ENCODE data around the gene ERCC5.

Gene ERCC5

DNA sequence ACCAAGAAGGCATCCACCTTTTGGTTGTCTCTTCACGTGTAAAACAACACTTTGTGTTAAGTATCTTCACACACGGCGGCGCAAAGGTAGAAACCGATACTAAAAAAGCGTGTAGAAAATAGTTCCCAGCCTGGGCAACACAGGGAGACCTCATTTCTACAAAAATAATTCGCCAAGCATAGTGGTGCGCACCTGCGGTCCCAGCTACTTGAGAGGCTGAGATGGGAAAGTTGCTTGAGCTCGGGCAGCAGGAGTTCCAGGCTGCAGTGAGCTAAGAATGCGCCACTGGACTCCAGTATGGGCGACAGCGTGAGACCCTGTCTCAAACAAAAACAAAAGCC is 573 bp upstream of the ERCC5 start:
- no peak for DNase-seq (ENCODE audit: low spot score)

DNA sequence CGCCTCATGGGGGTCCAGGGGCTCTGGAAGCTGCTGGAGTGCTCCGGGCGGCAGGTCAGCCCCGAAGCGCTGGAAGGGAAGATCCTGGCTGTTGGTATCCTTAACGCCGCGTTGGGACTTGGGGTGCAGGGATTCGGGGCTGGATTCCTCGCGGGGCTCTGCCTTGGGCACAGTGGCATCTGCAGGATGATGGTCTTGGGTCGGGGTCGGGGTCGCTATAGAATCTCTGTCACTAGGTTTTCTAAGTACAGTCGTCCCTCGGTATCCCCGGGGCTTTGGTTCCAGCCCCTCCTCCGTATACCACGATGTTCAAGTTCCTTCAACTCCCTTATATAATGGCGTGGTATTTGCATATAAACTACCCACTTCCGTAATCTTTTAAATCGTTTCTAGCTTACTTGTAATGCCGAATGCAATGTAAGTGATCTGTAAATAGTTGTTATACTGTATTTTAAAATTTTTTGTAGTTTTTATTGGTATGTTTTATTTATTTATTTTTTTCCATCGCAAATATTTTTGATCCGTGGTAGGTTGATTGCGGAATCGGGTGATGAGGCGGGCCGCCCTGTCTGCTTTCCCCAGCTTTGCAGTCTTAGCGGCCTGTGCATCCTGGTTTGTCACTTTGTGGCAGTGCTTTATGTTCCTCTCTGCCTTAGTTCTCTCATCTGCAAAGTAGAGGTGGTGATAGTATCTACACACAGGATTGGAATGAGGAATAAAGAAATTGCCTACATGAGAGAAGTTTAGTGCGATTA is 606 bp downstream of the ERCC5 start:
- DNase-seq (ENCODE audit: low spot score), result peak; percentile 50

DNA sequence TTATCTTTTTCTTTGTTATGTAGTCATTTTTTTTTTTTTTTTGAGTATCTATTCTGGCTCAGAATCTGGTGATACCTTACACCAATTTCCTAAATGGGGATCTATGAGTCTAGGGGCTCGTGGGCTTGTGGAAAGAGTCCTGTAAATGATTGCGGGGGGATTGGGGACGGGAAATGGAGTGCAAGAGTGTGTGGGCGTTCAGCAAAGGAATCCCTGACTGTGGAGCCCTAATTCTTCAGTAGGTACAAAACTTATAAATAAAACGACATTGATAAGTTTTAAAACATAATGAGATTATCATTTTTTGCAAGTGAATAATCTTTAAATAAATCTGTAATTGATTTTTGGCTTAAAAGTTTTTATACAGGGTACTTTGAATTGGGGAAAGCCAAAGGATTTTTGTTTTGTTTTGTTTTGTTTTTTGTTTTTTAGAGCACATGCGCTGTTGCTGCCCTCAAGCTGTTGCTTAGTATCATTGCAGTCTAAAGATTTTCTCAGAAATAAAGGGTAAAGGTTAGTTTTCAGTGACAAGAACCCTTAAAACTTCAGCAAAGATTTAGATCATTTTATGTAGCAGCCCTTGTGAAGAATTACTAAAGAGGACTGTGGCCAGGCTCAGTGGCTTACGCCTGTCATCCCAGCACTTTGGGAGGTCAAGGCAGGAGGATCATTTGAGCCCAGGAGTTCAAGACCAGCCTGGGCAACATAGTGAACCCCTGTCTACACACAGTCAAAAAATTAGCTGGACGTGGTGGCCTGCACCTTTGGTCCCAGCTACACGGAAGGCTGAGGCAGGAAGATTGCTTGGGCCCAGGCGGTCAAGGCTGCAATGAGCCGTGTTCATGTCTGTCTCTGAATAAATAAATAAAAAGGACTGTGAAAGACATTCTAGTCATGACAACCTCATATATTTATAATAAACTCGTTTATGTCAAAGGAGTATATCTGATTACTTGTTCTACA is 1.7 kb downstream of the ERCC5 start:
- DNase-seq (ENCODE audit: low spot score), result peak; percentile 21

DNA sequence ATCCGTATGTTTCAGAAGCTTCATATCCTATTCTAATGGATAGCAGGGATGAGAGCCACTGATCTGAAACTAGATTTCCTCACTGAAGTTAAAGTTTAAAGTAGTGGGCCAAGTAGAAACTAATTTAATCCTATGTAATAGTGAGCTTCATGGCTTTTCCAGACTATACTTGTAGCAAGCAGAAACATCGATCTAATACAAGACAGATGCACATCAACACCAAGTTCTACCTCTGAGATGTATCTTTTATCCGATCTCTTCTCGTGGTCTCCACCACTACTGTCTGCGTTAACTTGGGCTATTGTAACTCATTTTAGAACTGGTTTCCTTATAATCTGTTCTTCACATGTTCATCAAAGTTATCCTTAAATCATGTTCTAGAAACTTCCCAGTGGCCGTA is 3.1 kb downstream of the ERCC5 start:
- no peak for DNase-seq (ENCODE audit: low spot score)

DNA sequence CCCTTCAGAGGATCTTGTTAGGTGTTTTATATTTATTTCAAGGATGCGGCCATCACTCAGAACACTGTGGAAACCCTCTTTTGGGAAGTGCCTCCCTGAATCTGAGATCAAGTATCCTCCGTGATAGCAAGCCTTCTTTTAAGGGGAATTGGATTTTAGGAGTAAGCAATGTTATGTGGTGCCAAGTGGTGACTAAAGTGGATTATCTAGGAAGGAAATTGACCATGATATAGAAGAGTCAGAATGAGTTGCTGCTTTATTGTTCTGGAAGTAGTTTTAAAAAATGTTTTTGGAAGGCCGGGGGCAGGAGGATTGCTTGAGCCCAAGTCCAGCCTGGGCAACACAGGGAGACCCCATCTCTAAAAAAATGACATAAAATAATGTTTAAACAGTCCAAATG is 6.7 kb downstream of the ERCC5 start:
- DNase-seq (ENCODE audit: low spot score), result no peak

DNA sequence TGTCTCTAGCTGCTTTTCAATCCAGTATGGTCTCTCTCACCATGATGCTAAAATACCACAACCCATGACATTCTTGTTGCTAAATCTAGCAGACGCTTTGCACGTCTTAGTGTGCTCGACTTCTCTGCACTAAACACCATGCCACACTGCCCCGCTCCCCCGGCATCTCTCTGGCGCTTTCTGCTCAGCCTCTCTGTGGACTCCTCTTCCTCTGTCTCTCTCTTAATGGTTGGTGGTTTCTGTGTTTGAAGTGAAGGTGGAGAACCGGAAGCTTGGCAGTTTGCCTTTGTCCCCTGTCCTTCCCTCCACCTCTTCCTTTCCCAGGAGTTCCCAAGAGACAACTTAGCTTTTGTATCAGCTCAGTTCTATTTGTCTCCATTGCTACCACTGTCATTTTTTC is 8.8 kb downstream of the ERCC5 start:
- no peak for DNase-seq (ENCODE audit: low spot score)

DNA sequence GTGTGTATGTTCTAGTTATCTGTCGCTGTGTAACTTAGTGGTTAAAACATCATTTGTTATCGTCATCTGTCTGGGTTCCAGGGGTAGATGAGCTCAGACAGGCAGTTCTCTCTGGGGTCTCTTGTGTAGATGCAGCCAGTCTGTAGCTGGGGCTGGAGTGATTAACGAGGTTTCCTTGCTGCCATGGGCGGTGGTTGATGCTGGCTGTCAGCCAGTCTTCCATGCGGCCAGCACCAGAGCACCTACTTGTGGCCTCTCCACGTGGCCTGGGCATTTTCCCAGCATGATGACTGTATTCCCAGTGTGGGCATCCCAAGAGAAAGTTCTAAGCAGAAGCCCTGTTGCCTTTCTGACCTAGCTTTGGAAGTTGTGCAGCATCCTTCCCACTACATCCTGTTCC is 10.7 kb downstream of the ERCC5 start:
- DNase-seq (ENCODE audit: low spot score), result no peak

DNA sequence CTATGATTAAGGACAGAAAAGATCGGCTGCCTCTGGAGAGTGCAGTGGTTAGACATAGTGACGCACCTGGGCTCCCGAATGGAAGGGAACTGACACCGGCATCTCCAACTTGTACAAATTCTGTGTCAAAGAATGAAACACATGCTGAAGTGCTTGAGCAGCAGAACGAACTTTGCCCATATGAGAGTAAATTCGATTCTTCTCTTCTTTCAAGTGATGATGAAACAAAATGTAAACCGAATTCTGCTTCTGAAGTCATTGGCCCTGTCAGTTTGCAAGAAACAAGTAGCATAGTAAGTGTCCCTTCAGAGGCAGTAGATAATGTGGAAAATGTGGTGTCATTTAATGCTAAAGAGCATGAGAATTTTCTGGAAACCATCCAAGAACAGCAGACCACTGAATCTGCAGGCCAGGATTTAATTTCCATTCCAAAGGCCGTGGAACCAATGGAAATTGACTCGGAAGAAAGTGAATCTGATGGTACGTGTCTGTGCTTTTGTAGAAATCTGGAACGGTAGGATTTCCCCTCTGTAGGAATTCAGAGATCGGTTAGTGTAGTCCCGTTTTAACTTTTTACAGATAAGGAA is 16.9 kb downstream of the ERCC5 start:
- DNase-seq (ENCODE audit: low spot score), result no peak

DNA sequence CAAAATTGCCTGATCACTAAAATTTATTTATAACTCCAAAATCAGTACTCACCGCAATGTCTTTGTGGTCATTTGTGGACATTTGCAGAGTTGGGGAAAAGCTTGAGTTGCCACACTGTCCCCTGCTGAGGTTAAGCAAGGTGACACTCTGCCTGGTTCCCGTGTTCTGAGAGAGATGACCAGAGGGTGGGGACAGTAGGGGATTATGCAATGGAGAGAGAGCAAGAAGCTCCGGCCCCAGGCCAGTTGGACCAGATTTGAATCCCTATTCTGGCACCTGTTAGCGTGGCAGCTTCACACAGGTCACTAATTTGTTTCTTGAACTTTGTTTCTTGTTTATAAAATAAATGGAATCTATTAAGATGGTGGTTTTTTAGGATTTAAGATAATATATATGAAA is 17.8 kb downstream of the ERCC5 start:
- DNase-seq (ENCODE audit: low spot score), result no peak

DNA sequence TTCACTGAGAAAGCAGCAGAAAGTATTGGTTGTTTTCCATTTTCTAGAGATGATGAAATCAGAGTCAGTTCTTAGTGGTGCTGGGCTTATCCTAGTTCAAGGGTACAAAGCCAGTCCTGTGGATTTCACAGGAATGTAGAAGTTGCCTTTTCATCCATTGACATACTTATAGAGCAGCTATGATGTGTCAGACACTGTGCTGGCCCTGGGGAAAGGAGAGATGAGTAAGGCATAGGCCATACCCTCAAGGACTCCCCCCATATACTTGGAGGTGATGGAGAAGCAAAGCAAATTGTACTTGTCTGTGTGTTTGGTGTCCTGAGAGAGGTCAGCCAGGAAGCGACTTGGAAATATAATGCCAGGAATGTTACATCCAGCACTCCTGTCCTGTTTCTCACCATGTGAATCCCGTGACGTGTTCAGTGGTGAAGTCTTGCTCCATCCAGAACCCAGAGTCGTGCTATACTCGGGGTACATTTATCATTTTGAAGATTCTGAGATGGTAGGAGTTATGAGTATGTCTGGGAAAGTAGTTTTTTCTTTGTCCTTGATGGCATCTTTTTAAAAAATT is 22.6 kb downstream of the ERCC5 start:
- DNase-seq (ENCODE audit: low spot score), result no peak

DNA sequence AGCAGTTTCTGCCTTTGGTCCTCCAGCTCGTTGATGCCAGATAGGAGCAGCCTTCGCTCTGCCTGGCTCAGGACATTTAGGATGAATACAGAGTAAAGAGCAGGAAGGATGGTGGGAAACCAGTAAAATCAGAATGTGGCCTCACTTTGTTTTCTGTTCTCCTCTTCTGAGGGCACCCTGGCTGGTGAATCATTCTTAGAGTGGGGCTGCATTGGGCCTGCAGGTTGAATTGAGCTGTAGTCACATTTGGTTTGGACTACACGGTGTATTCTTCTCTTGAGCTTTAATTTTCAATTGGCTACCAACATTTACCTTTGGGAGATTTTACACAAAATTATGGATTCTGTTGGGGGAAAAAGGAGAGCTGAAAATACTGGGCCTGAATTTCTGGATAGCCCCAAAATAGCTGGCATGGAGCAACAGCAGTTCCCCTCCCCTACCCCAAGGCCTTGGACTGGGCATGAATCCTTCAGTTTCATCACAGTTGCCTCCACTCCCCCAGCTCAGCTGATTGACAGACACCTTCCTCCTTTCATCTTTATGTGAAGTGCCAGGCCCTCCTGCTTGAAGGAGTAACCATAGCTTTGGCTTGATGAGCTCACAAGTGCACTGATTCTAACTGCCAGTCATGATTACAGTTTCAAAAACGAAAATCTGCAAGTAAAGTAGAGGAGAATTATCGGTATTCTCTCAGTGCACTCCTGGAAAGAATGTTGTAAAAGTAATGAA is 24.3 kb downstream of the ERCC5 start:
- DNase-seq (ENCODE audit: low spot score), result no peak

DNA sequence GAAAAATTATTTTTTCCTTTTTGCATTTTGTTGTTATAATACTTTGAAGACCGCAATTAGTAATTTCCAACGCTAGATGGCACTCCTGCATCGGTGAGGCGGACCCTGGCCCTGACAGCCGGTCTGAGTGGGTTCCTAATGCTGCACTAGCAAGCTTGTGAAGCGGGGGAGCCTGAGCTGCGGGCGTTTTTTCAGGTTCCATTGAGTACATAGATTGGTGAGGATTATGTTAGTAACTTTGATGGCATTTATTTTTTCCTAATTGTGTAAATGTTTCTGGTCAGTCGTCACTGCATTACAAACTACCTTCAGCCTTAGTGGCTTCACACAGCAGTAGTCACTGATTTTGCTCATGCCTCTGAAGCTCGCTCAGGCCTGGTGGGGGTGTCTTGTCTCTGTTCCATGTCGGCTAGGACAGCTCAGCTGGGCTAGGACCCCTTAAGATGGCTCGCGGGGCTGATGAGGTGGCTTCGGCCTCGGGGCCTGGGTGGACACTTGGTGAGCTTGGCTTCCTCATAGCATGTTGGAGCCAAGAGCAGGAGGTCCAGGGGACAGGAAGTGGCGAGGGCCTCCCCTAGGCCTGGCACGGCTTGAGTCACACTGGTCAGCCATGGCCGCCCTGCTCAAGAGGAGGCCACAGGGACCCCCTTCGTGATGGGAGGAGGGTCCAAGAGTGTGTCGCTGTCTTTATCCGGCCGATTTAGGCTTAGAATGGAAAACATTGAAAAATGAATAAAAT is 25.0 kb downstream of the ERCC5 start:
- peak; percentile 62 for DNase-seq (ENCODE audit: low spot score)

DNA sequence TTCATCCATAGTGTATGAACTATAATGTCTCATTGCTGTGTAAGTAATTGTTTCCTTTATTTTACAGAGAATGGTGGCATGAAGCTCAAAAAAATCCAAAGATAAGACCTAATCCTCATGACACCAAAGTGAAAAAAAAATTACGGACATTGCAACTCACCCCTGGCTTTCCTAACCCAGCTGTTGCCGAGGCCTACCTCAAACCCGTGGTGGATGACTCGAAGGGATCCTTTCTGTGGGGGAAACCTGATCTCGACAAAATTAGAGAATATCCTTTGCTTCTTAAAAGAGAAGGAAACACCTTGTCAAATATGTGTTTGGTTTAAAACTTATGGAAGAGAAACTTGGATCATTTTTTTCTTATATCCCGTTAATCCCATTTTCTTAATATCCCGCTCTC is 26.3 kb downstream of the ERCC5 start:
- no peak for DNase-seq (ENCODE audit: low spot score)

DNA sequence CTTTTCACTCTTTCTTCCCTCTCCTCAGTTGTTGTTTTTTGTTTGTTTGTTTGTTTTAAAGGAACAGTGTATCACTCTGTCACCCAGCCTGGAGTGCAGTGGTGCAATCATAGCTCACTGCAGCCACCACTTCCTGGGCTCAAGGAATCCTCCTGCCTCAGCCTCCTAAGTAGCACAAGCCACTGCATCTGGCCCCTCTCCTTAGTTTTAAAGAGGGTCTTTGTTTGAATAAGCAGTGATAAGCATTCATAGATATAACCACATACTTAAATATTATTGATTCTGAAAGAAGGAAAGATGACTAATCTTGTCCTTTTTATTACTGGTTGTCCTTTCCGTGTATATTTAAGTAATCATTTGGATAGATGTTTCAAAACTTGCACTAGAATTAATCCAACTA is 26.7 kb downstream of the ERCC5 start:
- DNase-seq (ENCODE audit: low spot score), result peak; percentile 16

DNA sequence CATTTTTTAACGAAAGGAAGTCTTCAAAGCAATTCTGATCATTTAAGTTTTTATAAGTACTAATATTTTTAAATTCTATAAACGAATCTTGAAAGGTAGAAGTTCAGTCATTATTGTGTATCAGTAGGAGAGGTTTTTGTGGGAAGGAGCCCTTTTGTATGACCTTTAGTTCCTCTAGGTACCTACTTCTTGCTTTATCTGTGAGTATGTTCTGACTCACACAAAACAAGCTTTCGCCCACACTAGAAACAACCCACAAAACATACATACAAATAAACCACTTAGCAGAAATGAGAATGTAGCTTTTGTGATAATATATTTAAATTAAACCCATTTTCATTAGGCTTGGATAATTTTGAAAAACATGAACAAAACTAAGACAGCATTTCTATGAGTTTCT is 27.8 kb downstream of the ERCC5 start:
- peak; percentile 35 for DNase-seq (ENCODE audit: low spot score)

DNA sequence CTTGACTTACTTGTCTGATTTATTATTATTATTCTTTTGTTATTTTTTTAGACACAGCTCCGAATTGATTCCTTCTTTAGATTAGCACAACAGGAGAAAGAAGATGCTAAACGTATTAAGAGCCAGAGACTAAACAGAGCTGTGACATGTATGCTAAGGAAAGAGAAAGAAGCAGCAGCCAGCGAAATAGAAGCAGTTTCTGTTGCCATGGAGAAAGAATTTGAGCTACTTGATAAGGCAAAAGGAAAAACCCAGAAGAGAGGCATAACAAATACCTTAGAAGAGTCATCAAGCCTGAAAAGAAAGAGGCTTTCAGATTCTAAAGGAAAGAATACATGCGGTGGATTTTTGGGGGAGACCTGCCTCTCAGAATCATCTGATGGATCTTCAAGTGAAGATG is 29.4 kb downstream of the ERCC5 start:
- DNase-seq (ENCODE audit: low spot score), result no peak

DNA sequence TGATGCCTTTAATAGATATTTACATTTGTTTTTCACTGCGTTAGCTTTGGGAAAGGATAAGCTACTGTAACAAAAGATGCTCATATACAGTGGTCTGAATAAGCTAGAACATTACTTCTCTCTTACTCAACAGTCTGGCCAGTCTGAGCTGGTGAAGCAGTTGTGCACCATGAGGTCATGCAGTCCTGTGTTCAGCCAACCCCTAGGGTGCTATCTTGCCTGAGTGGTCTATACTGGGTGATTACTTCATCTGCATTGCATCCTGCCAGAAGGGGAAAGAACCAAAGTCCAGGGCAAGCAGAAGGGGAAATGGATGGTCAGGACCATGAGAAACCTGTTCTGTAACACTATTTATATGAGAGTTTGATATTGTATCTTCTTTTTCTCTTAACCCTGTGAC is 31.5 kb downstream of the ERCC5 start:
- no peak for DNase-seq (ENCODE audit: low spot score)

DNA sequence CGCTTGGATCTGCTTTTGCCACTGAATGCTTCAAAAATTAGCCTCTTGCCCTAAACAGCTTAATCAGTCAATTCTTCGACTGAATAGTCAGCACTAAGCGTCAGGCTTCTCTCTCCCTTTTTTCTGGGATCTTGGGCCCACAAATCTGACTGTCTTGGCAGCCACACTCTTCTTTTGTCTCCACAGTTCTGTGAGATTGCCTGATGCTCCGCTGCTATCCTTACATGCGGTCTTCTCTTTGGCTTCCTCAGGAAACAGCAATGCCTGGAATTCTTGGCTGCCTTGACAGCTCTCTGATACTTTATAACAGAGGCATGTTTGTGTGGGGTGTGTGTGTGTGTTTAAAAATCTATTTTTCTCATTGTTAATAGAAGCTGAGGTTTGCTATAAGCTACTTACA is 32.6 kb downstream of the ERCC5 start:
- no peak for DNase-seq (ENCODE audit: low spot score)

DNA sequence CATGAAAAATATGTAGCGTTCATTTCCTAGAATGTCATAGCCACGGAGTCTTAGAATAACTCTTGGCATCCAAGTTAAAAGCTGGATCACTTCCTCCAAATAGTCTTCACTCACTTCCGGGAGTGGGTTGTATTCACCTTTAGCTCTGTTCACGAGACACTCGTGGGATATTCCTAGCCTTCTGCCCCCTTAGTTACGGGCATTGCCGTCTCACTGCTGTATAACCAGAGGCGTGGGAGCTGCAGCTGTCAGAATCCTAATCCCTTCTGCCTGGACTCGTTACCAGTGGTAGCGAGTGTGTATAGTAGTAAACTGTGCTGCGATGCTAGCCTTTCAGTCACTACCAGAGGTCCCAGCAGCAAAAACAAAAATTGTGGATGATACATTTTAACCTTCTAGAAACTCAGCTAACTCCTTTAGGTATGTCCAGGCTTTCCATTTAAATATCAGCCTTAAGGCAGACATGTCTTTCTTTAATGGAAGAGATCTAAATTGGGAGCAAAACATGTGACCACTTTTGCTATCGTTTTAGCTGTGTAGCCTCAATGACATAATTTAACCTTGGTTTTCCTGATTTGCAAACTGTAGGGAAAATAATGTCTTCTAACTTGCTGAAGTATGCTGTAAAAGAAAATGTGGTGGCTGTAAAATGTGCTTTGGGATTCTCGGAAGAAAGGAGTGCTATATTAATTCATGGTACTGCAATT is 34.1 kb downstream of the ERCC5 start:
- DNase-seq (ENCODE audit: low spot score), result no peak

DNA sequence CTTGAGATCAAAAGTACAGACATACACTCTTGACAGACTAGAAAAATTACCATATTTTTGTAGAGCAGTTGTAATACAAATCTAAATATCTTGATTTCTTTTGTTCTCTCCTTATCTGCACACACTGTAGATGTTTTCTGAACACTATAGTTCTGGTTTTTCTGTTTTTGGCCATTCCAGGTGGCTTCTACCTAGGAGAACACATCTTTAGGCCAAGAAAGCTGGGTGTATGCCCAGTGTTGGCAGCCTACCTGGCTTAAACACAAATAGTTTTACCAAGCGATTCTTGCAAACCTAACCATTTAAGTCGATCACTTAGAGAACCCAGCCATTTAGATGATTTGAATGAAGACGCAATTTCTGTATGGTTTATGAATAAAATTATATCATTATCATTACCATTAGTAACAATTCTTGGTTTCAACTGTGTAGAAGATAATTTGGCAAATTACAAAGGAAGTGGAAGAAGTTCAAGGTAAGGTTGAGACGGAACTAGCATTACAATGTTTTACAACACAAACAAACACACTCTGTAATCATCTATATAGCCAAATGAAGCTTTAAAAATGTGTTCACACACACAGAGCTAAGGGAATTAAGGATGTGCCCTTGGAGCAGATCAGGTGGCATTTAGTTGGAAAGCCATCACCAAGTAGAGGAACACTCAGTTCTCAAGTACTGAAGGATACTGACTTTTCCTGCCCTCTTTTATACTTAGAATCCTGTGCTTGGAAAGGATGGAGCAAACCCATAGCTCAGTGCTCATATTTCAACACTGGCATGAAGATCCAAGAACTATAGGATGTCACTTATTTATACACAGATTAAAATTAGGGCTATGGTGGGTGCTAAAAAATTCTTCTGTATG is 36.2 kb downstream of the ERCC5 start:
- no peak for DNase-seq (ENCODE audit: low spot score)
